Right atrium auricular region (tissue), 2 donors: ENCODE measurements around the gene PTPN1. TPM values are rescaled to one million over a fixed set of nuclear protein-coding genes. Genes with fewer than 3 reads are reported as not detected.

Experiments
- DNase-seq: peaks from one replicate; pipeline ENCODE4 v3.0.0-alpha.2; 2019; ENCODE audit warnings: low spot score
- H3K27ac ChIP-seq, 2 donors: fragments of 200-600 bp; sonication (generic); 1 replicate in 1 of 2; 2 replicates in 1 of 2; pipeline ENCODE4 v1.5.1; 2016 to 2019
- H3K27me3 ChIP-seq, 2 donors: fragments of 200-600 bp; sonication (generic); one replicate each; pipeline versions ENCODE4 v1.5.1 to v1.6.0; 2017 to 2019
- H3K36me3 ChIP-seq: fragments of 200-600 bp; sonication (generic); one replicate; pipeline ENCODE4 v1.5.1; 2016
- H3K4me1 ChIP-seq, 2 donors: fragments of 200-600 bp; sonication (generic); one replicate each; pipeline versions ENCODE4 v1.5.1 to v1.6.0; 2017 to 2019
- H3K4me3 ChIP-seq, 2 donors: fragments of 200-600 bp; sonication (generic); 1 replicate in 1 of 2; 2 replicates in 1 of 2; pipeline ENCODE4 v1.5.1; 2017 to 2019; ENCODE audit warnings: mild to moderate bottlenecking in 1 of 2, moderate library complexity in 1 of 2
- H3K9me3 ChIP-seq, 2 donors: fragments of 200-600 bp; sonication (generic); one replicate each; pipeline ENCODE4 v1.5.1; 2019
- total RNA-seq, 2 donors: library from RNA; depleted of rRNA; stranded (reverse); fragments of >200 nt; gene quantifications; one replicate each; pipeline ENCODE4 v1.1.0, GENCODE V29; 2016
- TF ChIP-seq, protein P1 (sequence below), 2 donors: fragments of 200-600 bp; sonication (generic); IDR thresholded peaks; one replicate each; pipeline ENCODE4 v1.5.1; 2019; ENCODE audit warnings: antibody characterized with exemption in 2 of 2

PTPN1 gene
- total RNA-seq, 2 donors from 2014 or later = 28.1 to 38.7 TPM

DNA sequence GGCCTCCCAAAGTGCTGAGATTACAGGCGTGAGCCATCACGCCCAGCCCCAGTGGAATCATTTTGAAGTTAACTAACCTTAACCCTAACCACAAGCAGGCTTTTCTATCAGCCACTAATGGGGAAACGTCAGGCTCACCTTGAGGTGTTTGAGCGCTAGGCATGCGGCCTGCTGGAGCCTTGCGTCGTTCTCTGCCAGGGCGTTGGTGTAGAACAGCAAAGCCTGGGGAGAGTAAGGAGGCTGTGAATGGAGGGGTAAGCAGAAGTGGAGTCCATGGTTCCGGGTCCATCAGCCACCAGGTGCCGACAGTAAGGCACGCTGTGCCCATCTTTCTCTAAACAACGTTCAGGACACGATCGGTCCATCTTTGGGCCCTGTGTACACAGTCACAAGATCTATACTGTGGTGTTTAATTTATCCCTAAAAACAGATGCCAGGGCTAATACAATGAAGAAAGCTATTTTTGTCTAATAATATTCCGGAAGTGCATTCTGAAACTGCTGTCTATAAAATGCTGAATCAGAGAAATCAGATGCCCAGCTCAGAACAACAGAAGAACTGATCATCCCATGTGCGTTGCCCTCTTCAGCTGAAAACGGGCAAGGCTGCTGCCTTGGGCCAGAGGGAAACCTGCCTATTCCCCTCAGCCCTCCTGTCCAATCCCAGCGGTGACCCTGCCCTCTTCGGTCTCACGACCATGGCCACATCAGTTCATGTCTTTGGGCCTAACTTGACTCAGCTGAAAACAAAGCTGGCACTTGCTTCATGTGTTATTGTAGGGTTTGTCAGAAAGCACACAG is 79.6 kb downstream of the PTPN1 start:
- Histone ChIP-seq H3K27ac (no peak overlapping the region), H3K4me1 (peaks cover 0 to 23% of the 10 kb centered on the region in 2 donors), H3K27me3 (no peaks in the 10 kb centered on the region), H3K36me3 (peaks cover 32% of the 10 kb centered on the region), H3K9me3 (no peaks in the 10 kb centered on the region), H3K4me3 (no peak overlapping the region)
- TF ChIP-seq, protein P1, sequence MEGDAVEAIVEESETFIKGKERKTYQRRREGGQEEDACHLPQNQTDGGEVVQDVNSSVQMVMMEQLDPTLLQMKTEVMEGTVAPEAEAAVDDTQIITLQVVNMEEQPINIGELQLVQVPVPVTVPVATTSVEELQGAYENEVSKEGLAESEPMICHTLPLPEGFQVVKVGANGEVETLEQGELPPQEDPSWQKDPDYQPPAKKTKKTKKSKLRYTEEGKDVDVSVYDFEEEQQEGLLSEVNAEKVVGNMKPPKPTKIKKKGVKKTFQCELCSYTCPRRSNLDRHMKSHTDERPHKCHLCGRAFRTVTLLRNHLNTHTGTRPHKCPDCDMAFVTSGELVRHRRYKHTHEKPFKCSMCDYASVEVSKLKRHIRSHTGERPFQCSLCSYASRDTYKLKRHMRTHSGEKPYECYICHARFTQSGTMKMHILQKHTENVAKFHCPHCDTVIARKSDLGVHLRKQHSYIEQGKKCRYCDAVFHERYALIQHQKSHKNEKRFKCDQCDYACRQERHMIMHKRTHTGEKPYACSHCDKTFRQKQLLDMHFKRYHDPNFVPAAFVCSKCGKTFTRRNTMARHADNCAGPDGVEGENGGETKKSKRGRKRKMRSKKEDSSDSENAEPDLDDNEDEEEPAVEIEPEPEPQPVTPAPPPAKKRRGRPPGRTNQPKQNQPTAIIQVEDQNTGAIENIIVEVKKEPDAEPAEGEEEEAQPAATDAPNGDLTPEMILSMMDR (IDR thresholded peaks at IDR 0.05) = no peak
- DNase-seq = no peak

DNA sequence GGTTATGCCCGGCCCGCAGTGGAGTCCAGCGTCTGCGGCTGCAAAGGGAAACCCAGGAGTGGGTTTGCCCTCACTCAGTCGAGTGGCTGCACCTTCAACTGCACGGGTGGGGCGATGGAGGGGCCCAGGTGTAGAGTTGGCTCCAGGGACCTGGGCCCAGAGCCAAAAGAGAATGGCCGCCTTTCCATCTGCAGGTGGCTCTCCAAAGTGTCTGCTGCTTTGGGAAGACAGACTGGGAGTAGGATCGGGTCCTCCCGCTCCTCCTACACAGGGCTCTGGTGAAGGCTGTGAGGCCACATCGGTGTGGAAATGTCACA is 80.1 kb downstream of the PTPN1 start:
- Histone ChIP-seq H3K27ac (no peak overlapping the region), H3K36me3 (peaks cover 27% of the 10 kb centered on the region)
- DNase-seq = no peak

DNA sequence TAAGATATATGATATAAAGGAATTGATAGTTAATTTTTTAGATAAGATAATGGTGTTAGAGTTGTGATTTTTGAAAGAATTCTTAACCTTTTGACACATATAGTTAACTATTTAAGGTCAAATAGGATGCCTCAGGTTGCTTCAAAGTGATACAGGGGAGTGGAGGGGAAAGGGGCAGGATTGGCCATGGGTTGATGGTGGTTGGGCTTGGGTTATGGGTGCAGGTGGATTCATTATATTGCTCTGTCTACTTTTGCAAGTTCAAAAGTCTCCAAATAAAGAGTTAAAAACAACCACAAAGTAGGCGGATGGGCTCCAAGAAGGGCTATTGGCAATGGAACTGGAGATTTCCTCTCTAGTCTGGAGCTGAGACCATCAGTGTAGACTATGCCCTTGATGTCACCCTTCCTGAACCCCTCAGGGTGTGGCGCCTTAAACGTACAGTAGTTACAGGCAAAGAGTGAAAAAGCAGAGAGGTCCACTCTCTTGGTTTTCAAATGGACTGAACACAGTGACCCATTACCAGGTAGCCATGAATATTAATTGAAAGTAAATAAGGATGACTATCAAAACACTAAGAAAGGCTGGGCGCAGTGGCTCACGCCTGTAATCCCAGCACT is 81.2 kb downstream of the PTPN1 start:
- Histone ChIP-seq H3K4me3 (no peak overlapping the region), H3K36me3 (peaks cover 16% of the 10 kb centered on the region), H3K27me3 (no peaks in the 10 kb centered on the region), H3K4me1 (peaks cover 0 to 39% of the 10 kb centered on the region in 2 donors), H3K27ac (no peak overlapping the region), H3K9me3 (no peaks in the 10 kb centered on the region)
- TF ChIP-seq, protein P1 (IDR thresholded peaks at IDR 0.05) = no peak
- DNase-seq = no peak

More for the DNA sequence above, 80.1 kb downstream of the PTPN1 start:
- no peaks in the 10 kb centered on the region for H3K27me3 ChIP-seq
- no peaks in the 10 kb centered on the region for H3K9me3 ChIP-seq
- H3K4me1 ChIP-seq = peaks cover 0 to 29% of the 10 kb centered on the region in 2 donors
- TF ChIP-seq, protein P1 (IDR thresholded peaks at IDR 0.05) = no peak
- no peak overlapping the region for H3K4me3 ChIP-seq

DNA sequence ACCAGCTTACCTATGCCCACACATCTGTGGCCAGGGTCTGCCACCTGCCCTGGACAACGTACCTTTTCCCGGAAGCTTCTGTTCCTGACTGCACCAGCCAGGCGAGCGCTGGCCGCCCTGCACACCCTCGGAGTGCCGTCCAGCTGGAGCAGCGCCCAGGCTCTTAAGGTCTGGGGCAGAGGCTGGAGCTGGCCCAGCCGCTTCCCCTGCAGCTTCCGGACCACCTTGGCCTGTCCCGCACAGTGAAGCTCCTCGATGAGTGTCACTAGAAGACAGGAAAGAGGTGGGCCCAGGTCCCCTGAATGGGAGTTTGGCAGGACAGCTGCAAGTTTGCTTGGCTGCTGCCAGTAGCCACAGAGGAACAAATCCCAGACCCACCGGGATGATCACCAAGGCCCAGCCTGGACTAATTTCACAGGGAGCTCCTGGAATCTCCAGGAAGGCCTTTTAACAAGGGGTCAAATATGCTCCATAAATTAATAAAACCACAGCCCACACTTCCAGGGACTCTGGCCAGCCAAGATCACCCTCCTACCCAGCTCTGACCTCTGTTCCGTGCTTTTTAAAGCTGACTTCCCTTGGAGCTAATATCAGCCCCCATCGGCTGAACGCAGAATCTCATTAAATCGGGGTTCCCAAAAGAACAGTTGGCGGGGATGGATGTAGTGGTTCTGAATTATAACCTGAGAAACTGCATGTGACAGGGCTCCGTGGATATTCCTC is 82.3 kb downstream of the PTPN1 start:
- TF ChIP-seq, protein P1 (IDR thresholded peaks at IDR 0.05) = no peak
- Histone ChIP-seq H3K9me3 (no peaks in the 10 kb centered on the region), H3K4me3 (no peak overlapping the region), H3K27ac (peak overlapping the region; percentile 34 to 54), H3K36me3 (peaks cover 5% of the 10 kb centered on the region), H3K4me1 (peaks cover 0 to 42% of the 10 kb centered on the region in 2 donors), H3K27me3 (no peaks in the 10 kb centered on the region)
- no peak for DNase-seq

DNA sequence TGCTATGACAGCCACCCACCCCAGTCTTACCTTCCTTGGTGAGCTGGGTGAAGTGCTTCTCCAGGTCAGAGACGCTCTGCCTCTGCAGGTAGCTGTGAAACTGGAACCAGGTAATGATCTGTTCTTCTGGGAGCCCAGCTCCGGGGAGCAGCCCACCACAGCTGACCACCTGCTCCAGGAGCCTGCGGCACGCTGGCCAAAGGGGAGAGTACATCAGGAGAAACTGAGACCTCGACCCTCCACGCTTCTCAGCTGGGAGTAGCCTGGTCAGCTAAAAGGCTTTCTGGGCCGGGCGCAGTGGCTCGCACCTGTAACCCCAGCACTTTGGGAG is 82.8 kb downstream of the PTPN1 start:
- Histone ChIP-seq H3K9me3 (no peaks in the 10 kb centered on the region), H3K27me3 (no peaks in the 10 kb centered on the region), H3K4me1 (peaks cover 0 to 42% of the 10 kb centered on the region in 2 donors), H3K36me3 (no peaks in the 10 kb centered on the region), H3K4me3 (no peak overlapping the region), H3K27ac (peak overlapping the region; percentile 34 to 54)
- DNase-seq = no peak
- TF ChIP-seq, protein P1 (IDR thresholded peaks at IDR 0.05) = no peak
